T-helper 2 cell treated with Interferon-gamma antibody and Interleukin-4, amounts not matched to agents 100 ng/mL and 5 ng/mL, for 36 hours (primary cell): Measurements from ENCODE around the gene ITGA2. TPM values are rescaled to one million over a fixed set of nuclear protein-coding genes. Genes with fewer than 3 reads are reported as not detected.

Source experiments
- intact Hi-C: fragments of 100-400 bp; cut with micrococcal nuclease; formaldehyde crosslinking; loops from one replicate; pipeline ENCODE4 v1.15.1; 2023
- total RNA-seq: library from RNA; stranded (reverse); gene quantifications from 2 replicates; pipeline ENCODE4 v1.2.3, GENCODE V29; 2022

Gene ITGA2
- total RNA-seq, 1 donor from 2014 or later: 5.4 TPM

DNA sequence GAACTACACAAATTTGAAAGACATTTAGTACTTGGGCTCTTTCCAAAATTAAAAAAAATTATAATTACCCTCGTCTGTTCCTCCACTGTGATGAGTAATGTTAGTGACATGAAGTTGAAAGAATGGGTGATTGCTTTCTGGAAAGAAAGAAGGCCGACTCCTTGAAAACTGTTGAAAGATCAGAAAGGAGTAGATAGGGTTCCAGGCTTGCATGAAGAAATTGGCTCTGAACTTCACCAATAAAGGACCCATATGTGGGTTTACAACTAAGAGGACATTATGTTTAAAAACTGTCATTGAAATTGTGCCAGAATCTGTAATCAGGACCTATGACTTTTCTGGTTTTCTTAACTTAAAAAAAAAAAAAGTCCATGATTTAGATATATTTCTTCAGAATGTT, 141.1 kb downstream of the ITGA2 start:
- intact Hi-C loops: no loop called here

DNA sequence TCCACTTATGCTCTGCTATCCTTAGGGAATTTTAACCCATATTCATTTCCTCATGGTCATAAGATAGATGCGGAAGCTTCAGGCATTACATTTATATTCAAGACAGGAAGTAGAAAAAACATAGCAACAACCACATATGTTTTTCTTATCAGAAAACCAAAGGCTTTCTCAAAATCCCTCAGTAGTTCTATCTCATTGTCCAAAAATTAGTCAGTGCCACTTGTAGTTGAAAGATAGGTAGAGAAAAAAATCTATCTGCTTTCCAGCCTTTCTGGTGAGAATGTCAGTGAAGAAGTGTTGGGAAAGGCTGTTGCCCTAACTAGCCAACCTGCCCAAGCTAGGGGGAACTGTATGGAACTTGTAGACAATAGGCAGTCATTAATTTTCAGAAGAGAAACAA, 143.9 kb downstream of the ITGA2 start:
- intact Hi-C loops: no loop called here

Other genes starting within 250 kb of the ITGA2 start
- gene ITGA1, start 201.4 kb upstream of the ITGA2 start, total RNA-seq: 3.2 and 4.6 TPM in 2 replicates
- gene PELO, start 201.4 kb upstream of the ITGA2 start, total RNA-seq: 14.3 and 14.7 TPM in 2 replicates
- 22.0 and 22.1 TPM in 2 replicates for gene MOCS2, start 120.4 kb downstream of the ITGA2 start, total RNA-seq